Epithelial cell of esophagus (primary cell): ENCODE measurements around the gene CACNA2D2.

ENCODE experiments used
- DNase-seq: peaks from one replicate; pipeline ENCODE4 v3.0.0; 2010; ENCODE audit warnings: low read depth
- H3K4me3 ChIP-seq: 2 replicates; pipeline ENCODE4 v1.5.1; 2011; ENCODE audit warnings: mild to moderate bottlenecking, low read length, control low read depth
- TF ChIP-seq, protein P1 (sequence below): IDR thresholded peaks from 2 replicates; pipeline ENCODE4 v1.5.1; 2011; ENCODE audit warnings: low read depth, mild to moderate bottlenecking, low read length, control low read depth, inconsistent platforms; ENCODE audit not compliant: insufficient read depth; ENCODE audit errors: missing control alignments

The CACNA2D2 gene

DNA sequence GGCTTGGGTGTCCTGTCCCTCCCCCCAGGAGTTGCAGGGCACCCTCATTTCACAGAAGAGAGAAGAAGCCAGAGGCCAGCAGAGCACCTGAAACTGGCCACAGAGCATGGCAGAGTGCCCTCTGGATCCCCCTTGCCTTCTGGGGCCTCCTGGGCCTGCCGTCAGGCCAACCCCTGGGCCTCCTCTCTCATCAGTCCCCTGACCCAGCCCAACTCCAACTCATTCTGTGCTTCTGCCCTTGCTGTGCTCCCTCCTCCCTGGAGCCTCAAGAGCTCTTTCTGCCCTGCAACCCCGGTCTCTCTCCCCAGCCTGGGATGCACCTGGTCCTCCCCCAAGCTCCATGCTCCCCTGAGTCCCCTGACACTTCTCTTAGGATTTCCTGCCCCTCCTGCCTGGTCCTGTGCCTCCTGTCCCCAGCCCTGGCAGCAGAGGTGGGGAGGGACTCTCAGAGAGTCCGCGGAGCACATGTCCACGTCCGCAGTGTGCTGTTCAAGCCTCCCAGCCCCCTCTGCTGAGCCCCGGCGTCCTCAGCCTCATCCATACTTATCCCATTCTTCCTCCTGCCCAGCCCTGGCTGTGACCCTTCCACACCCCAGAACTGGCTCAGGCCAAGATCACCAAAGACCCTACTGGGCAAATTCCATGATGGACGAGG lies 30.5 kb upstream of the CACNA2D2 start:
- TF ChIP-seq, protein P1, sequence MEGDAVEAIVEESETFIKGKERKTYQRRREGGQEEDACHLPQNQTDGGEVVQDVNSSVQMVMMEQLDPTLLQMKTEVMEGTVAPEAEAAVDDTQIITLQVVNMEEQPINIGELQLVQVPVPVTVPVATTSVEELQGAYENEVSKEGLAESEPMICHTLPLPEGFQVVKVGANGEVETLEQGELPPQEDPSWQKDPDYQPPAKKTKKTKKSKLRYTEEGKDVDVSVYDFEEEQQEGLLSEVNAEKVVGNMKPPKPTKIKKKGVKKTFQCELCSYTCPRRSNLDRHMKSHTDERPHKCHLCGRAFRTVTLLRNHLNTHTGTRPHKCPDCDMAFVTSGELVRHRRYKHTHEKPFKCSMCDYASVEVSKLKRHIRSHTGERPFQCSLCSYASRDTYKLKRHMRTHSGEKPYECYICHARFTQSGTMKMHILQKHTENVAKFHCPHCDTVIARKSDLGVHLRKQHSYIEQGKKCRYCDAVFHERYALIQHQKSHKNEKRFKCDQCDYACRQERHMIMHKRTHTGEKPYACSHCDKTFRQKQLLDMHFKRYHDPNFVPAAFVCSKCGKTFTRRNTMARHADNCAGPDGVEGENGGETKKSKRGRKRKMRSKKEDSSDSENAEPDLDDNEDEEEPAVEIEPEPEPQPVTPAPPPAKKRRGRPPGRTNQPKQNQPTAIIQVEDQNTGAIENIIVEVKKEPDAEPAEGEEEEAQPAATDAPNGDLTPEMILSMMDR: no peak
- DNase-seq: no peak
- no peak overlapping the region for H3K4me3 ChIP-seq

DNA sequence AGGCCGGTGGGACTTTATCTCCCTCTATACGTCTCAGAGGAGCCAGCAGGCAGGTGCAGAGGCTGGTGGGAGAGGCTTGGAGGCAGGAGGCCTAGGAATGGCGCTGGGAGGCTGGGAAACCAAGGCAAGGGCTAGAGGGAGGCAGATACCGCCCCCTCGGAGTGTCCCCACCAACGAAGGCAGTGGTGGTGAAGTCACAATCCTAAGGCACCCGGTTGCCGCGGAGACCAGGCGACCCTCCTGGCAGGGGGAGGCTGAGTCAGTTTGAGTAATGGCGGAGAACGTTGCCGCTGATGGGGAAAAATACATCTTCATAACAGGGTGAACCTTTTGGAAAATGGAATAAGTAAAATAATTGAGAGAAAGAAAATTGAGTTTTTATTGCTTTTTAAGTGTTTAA lies 29.9 kb upstream of the CACNA2D2 start:
- TF ChIP-seq, protein P1: no peak
- no peak overlapping the region for H3K4me3 ChIP-seq
- no peak for DNase-seq

DNA sequence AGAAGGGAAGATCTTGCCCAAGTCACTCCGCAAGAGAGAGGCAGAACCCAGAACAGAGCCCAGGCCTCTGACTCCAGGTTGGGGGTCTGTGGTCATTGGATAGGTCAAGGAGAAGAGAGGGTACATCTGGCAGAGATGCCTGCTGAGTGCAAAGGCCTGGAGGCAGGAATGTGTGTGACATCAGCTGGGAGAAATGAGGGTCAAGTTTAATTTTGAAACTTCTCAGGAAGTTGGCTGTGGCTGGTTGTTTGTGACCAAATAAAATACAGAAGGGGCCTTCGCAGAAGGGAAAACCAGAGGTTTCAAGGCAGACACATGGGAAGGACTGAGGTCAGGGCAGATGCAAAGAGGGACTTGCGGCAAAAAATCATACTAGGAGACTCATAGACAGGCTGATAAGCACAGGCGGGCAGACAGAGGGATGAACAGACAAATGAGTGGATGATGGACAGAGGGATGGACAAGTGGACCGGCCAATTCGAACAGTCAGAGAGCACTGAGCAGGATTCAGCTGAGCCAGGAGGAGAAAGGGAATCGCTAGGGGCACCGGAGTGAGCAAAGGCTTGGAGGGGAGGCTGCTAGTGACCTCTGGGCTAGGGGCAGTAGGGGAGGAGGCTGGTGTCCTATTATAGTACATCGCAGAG lies 28.8 kb upstream of the CACNA2D2 start:
- TF ChIP-seq, protein P1: peak; percentile 4
- H3K4me3 ChIP-seq: no peak overlapping the region
- DNase-seq: no peak

DNA sequence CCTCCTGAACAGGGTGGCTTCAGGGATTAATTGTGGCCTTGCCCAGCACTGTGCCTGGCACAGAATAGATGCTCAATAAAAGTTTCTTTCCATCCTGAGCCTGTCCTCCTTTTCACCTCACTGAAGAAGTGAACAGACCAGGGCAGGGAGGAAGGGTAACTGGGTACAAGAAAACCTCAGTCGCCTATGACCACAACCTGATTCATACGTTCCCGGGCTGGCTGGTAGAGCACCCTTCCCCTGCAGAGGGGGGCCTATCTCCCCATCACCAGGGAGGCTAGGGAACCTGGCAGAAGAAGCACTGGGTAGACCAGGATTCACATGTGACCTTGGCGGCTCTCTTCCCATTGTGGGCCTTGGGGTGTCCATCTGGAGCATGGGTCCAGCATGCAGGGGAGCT lies 27.8 kb upstream of the CACNA2D2 start:
- TF ChIP-seq, protein P1: no peak
- no peak for DNase-seq
- no peak overlapping the region for H3K4me3 ChIP-seq

DNA sequence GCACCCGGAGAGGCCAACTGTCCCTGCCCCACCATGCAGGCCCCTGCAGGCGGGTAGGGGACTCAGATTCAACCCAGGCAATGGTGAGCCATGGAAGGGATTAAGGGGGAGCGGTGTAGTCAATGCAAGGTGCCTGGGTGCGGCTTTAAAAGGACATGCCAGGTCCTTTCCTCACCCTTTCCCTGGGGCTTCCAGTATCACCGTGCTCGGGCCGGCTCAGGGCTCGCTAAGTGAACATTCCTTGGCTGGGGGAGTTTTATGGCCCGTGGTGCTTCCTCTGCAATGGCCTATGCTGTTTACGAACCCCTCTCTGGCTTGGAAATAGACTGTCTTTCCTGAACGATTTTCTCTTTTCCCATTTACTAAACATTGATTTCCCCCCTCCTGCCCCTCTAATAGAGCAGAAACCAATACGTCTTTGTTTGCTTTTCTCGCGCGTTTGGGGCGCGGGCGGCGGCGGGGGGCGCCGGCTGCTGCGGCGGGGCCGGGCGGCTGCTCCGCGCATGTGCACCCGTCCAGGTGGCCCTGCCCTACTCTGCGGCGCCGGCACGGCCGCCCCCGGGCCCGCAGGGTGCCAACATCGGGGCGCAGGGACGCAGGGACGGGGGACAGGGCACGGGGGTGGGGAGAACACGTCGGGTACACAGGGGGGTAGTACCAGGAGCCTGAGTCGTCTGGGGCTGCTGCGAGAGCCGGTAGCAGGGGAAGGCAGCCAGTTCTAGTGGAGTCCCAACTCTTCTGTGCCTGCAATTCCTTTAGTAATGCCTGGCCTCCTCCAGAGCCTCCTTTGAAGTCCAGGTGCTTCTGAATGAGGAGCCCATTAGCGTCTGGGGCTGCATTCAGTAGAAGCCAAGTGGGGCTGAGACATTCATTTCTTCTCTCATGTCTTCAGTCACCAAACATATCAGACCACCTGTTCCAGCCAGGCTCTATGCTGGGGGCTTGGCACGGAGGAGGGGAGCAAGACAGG lies 26.9 kb upstream of the CACNA2D2 start:
- no peak for DNase-seq
- H3K4me3 ChIP-seq: no peak overlapping the region

DNA sequence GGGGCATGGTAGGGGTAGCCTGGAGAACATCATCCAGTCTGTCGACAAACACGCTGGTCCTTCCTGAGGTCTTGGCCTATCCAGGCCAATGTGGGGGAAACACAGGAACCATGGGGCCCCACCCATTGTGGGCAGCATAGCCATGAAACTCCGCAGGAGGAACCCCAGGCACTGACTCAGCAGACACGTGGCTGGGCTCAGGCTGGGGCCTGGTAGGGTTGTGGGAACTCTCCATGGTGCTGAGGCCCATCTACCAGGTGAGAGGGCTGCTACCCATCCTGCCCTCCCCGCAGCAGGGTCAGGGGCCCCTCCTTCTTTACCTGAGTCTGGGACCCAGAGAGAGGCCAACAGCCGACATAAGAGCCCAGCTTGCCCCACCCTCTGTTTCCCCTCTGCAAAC lies 22.6 kb upstream of the CACNA2D2 start:
- H3K4me3 ChIP-seq: no peak overlapping the region
- TF ChIP-seq, protein P1: no peak
- DNase-seq: peak; percentile 82

More for the DNA sequence above, 26.9 kb upstream of the CACNA2D2 start:
- TF ChIP-seq, protein P1: no peak
